Activated gamma-delta T cell (primary cell): ENCODE data around the gene VASH2.
"Not testable (repeated sequence)": the region's sequence is repeated elsewhere in the genome, so short reads cannot be mapped to it uniquely, and the experiment has no call there.

Experiments
- DNase-seq: peaks from one replicate; lab custom pipeline; 2025; lab: John Stamatoyannopoulos, UW

VASH2 gene

GRCh38 chr1:212957546-212957945 is 7.2 kb downstream of the VASH2 start:
- DNase-seq = no peak

GRCh38 chr1:212958175-212958574 is 7.8 kb downstream of the VASH2 start:
- no peak for DNase-seq

GRCh38 chr1:212959266-212960220 is 9.2 kb downstream of the VASH2 start:
- DNase-seq = no peak

- no peak for DNase-seq
Observed at GRCh38 chr1:212960932-212961331, 10.6 kb downstream of the VASH2 start.

- DNase-seq = no peak
Observed at GRCh38 chr1:212962509-212962908, 12.2 kb downstream of the VASH2 start.

- DNase-seq = no peak
Observed at GRCh38 chr1:212964102-212964501, 13.8 kb downstream of the VASH2 start.

- DNase-seq = not testable (repeated sequence)
Observed at GRCh38 chr1:212964993-212965392, 14.7 kb downstream of the VASH2 start.

- no peak for DNase-seq
Observed at GRCh38 chr1:212966616-212967015, 16.3 kb downstream of the VASH2 start.

GRCh38 chr1:212967801-212968200 is 17.5 kb downstream of the VASH2 start:
- DNase-seq = no peak

- no peak for DNase-seq
Observed at GRCh38 chr1:212968368-212968863, 18.1 kb downstream of the VASH2 start.

- DNase-seq = no peak
Observed at GRCh38 chr1:212970085-212970484, 19.7 kb downstream of the VASH2 start.

GRCh38 chr1:212971312-212971711 is 21.0 kb downstream of the VASH2 start:
- no peak for DNase-seq

GRCh38 chr1:212973426-212973825 is 23.1 kb downstream of the VASH2 start:
- no peak for DNase-seq

GRCh38 chr1:212973899-212974298 is 23.6 kb downstream of the VASH2 start:
- no peak for DNase-seq

- DNase-seq = no peak
Observed at GRCh38 chr1:212974711-212975110, 24.4 kb downstream of the VASH2 start.

GRCh38 chr1:212975111-212975918 is 25.0 kb downstream of the VASH2 start:
- DNase-seq = no peak

GRCh38 chr1:212976586-212976985 is 26.2 kb downstream of the VASH2 start:
- DNase-seq = no peak

- DNase-seq = no peak
Observed at GRCh38 chr1:212977781-212978645, 27.7 kb downstream of the VASH2 start.

GRCh38 chr1:212979340-212980122 is 29.2 kb downstream of the VASH2 start:
- no peak for DNase-seq

- no peak for DNase-seq
Observed at GRCh38 chr1:212980123-212980785, 29.9 kb downstream of the VASH2 start.
